Measurements from ENCODE around the gene CALR3.
"Not testable (repeated sequence)": the region's sequence is repeated elsewhere in the genome, so short reads cannot be mapped to it uniquely, and the experiment has no call there.

CALR3 gene

GRCh38 chr19:16462757-16463250 lies 33.2 kb downstream of the CALR3 start:
- no peaks in the 10 kb centered on the region for H3K27me3 Mint-ChIP-seq
- peaks cover 73% of the 10 kb centered on the region for H3K4me1 Mint-ChIP-seq (ENCODE audit: low read depth)
- DNase-seq: no peak
- no peaks in the 10 kb centered on the region for H3K9me3 Mint-ChIP-seq
- no peak overlapping the region for H3K27ac Mint-ChIP-seq
- H3K4me3 Mint-ChIP-seq: no peak overlapping the region
- peaks cover 21% of the 10 kb centered on the region for H3K36me3 Mint-ChIP-seq (ENCODE audit: low read depth)

- Mint-ChIP-seq H3K36me3 (ENCODE audit: low read depth) (peaks cover 19% of the 10 kb centered on the region), H3K27ac (no peak overlapping the region), H3K27me3 (no peaks in the 10 kb centered on the region), H3K9me3 (no peaks in the 10 kb centered on the region), H3K4me3 (no peak overlapping the region), H3K4me1 (ENCODE audit: low read depth) (peaks cover 78% of the 10 kb centered on the region)
- DNase-seq: no peak
Observed at GRCh38 chr19:16461630-16462051, 34.3 kb downstream of the CALR3 start.

DNA sequence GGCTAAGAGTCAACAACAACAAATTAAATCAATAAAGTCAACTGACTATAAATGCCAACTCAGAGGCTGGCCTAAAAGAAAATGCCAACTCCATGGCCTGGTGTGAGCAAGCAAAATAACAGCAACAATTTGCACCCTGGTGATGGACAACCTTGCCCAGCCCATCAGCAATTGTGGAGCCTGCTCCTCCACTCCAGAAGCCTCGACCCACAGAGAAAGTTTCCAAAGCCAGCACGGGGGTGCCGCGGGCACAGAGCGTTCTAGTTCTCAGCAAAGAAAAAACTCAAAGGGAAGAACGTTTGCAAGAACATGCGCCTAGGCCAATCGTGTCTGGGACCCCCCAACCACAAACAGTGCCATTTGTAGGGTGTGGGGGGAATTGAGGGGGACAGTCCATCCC lies 35.5 kb downstream of the CALR3 start:
- no peaks in the 10 kb centered on the region for H3K9me3 Mint-ChIP-seq
- H3K27me3 Mint-ChIP-seq: no peaks in the 10 kb centered on the region
- H3K4me1 Mint-ChIP-seq (ENCODE audit: low read depth): peaks cover 79% of the 10 kb centered on the region
- no peak for DNase-seq
- H3K4me3 Mint-ChIP-seq: no peak overlapping the region
- no peak overlapping the region for H3K27ac Mint-ChIP-seq
- peaks cover 18% of the 10 kb centered on the region for H3K36me3 Mint-ChIP-seq (ENCODE audit: low read depth)

DNA sequence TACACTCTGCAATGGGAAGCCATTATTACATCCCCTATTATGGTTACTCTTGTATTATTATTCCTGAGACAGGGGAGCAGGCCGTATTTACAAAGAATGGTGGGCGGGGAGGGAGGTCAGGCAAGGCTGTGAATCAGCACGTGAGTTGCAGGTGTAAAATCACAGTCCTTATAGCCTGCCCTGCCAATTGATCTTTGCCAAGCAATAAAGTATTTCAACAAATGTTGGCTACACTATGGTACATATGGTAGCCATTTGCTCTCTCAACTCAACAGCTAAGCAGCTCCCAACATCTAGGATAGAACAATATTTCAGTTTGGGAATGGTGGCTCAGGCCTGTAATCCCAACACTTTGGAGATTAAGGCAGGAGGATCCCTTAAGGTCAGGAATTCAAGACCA lies 36.3 kb downstream of the CALR3 start:
- Mint-ChIP-seq H3K27me3 (no peaks in the 10 kb centered on the region), H3K4me1 (ENCODE audit: low read depth) (peaks cover 75% of the 10 kb centered on the region), H3K27ac (no peak overlapping the region), H3K4me3 (no peak overlapping the region), H3K9me3 (no peaks in the 10 kb centered on the region), H3K36me3 (ENCODE audit: low read depth) (peaks cover 14% of the 10 kb centered on the region)
- DNase-seq: no peak

- Mint-ChIP-seq H3K27me3 (no peaks in the 10 kb centered on the region), H3K36me3 (ENCODE audit: low read depth) (peaks cover 14% of the 10 kb centered on the region), H3K9me3 (no peaks in the 10 kb centered on the region), H3K4me1 (ENCODE audit: low read depth) (peaks cover 71% of the 10 kb centered on the region), H3K27ac (peak overlapping the region; percentile 54), H3K4me3 (no peak overlapping the region)
- DNase-seq: no peak
Observed at GRCh38 chr19:16458391-16459341, 37.3 kb downstream of the CALR3 start.

GRCh38 chr19:16457954-16458331 lies 38.0 kb downstream of the CALR3 start:
- Mint-ChIP-seq H3K4me3 (no peak overlapping the region), H3K36me3 (ENCODE audit: low read depth) (peaks cover 9% of the 10 kb centered on the region), H3K9me3 (no peaks in the 10 kb centered on the region), H3K27ac (peak overlapping the region; percentile 54), H3K27me3 (no peaks in the 10 kb centered on the region), H3K4me1 (ENCODE audit: low read depth) (peaks cover 64% of the 10 kb centered on the region)
- no peak for DNase-seq

- Mint-ChIP-seq H3K36me3 (ENCODE audit: low read depth) (peaks cover 7% of the 10 kb centered on the region), H3K27me3 (no peaks in the 10 kb centered on the region), H3K27ac (peak overlapping the region; percentile 80), H3K4me3 (no peak overlapping the region), H3K4me1 (ENCODE audit: low read depth) (peaks cover 59% of the 10 kb centered on the region), H3K9me3 (no peaks in the 10 kb centered on the region)
- DNase-seq: no peak
Observed at GRCh38 chr19:16457195-16457953, 38.6 kb downstream of the CALR3 start.

DNA sequence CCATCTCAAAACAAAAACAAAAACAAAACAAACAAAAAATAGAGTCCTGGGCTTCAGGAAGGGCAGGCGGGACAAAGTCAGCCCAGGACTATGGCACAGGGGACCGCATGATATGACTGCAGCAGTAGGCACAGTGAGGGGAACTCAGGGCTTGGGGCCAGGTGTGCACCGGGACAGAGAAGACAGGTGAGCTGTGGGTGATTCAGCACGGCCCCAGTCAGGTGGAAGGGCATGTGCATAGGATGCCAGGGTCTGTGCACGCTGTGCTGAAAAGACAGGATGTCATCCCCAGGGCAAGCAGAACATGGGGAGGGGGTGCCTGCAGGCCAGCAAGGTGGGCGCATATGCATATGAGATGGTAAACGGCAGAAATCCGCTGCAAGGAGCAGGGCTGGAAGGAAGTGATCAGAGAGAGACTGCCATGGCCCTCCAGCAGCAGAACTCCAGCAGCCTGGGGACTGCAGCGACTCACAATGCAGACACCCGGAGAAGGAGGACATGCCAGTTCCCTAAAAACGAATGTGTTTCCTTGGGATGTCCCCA lies 39.2 kb downstream of the CALR3 start:
- DNase-seq: no peak
- Mint-ChIP-seq H3K36me3 (ENCODE audit: low read depth) (peaks cover 4% of the 10 kb centered on the region), H3K4me1 (ENCODE audit: low read depth) (peaks cover 56% of the 10 kb centered on the region), H3K27me3 (no peaks in the 10 kb centered on the region), H3K27ac (peak overlapping the region; percentile 80), H3K4me3 (no peak overlapping the region), H3K9me3 (no peaks in the 10 kb centered on the region)

DNA sequence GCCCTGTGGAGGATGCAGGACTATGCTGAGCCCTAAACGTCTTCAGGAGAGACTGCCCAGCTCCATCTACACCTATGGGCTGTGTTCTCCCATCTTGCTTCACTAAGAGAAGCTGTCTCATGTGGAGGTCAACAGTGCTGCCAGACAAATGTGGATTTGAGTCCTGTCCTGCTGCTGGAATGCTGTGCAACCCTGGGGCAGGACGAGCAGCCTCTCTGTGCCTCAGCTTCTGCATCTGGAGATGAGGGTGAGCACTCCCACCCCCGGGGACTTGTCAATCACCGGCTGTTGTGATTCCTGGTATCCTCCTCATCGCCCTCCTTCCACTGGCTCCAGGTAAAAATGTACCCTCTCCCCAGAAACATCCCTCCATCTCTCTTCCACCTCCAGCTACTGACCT lies 40.5 kb downstream of the CALR3 start:
- H3K27ac Mint-ChIP-seq: peak overlapping the region; percentile 30

GRCh38 chr19:16454351-16454918 lies 41.5 kb downstream of the CALR3 start:
- H3K27me3 Mint-ChIP-seq: no peaks in the 10 kb centered on the region
- peaks cover 9% of the 10 kb centered on the region for H3K36me3 Mint-ChIP-seq (ENCODE audit: low read depth)
- peaks cover 5% of the 10 kb centered on the region for H3K9me3 Mint-ChIP-seq
- H3K27ac Mint-ChIP-seq: no peak overlapping the region
- no peak overlapping the region for H3K4me3 Mint-ChIP-seq
- peaks cover 51% of the 10 kb centered on the region for H3K4me1 Mint-ChIP-seq (ENCODE audit: low read depth)
- no peak for DNase-seq

More for the DNA sequence above, 40.5 kb downstream of the CALR3 start:
- Mint-ChIP-seq H3K9me3 (no peaks in the 10 kb centered on the region), H3K36me3 (ENCODE audit: low read depth) (peaks cover 4% of the 10 kb centered on the region), H3K4me1 (ENCODE audit: low read depth) (peaks cover 54% of the 10 kb centered on the region), H3K27me3 (no peaks in the 10 kb centered on the region), H3K4me3 (no peak overlapping the region)
- DNase-seq: no peak

DNA sequence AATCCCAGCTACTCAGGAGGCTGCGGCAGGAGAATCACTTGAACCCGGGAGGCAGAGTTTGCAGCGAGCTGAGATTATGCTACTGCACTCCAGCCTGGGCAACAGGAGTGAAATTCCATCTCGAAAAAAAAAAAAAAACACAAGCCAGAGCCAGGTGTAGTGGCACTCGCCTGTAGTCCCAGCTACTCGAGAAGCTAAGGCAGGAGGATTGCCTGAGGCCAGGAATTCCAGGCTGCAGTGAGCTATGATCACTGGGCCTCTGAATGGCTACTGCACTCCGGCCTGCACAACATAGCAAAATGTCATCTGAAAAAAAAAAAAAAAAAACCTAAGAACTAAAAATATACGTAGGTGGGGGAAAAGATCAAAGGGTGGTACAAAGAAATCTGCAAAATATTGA lies 43.6 kb downstream of the CALR3 start:
- no peak overlapping the region for H3K27ac Mint-ChIP-seq
- H3K36me3 Mint-ChIP-seq (ENCODE audit: low read depth): peaks cover 16% of the 10 kb centered on the region
- no peaks in the 10 kb centered on the region for H3K27me3 Mint-ChIP-seq
- H3K4me3 Mint-ChIP-seq: no peak overlapping the region
- DNase-seq: no peak
- H3K9me3 Mint-ChIP-seq: peaks cover 5% of the 10 kb centered on the region
- H3K4me1 Mint-ChIP-seq (ENCODE audit: low read depth): peaks cover 48% of the 10 kb centered on the region

GRCh38 chr19:16449330-16449961 lies 46.5 kb downstream of the CALR3 start:
- H3K36me3 Mint-ChIP-seq (ENCODE audit: low read depth): peaks cover 15% of the 10 kb centered on the region
- H3K27ac Mint-ChIP-seq: peak overlapping the region; percentile 89
- no peaks in the 10 kb centered on the region for H3K27me3 Mint-ChIP-seq
- peak overlapping the region; percentile 15 for H3K4me3 Mint-ChIP-seq
- peaks cover 5% of the 10 kb centered on the region for H3K9me3 Mint-ChIP-seq
- DNase-seq: no peak
- H3K4me1 Mint-ChIP-seq (ENCODE audit: low read depth): peaks cover 59% of the 10 kb centered on the region

- not testable (repeated sequence) for H3K4me3 Mint-ChIP-seq, DNase-seq, H3K9me3 Mint-ChIP-seq, H3K27me3 Mint-ChIP-seq
- peaks cover 61% of the 10 kb centered on the region for H3K4me1 Mint-ChIP-seq (ENCODE audit: low read depth)
- peak overlapping the region; percentile 89 for H3K27ac Mint-ChIP-seq
- peaks cover 17% of the 10 kb centered on the region for H3K36me3 Mint-ChIP-seq (ENCODE audit: low read depth)
Observed at GRCh38 chr19:16448872-16449271, 47.1 kb downstream of the CALR3 start.
